Transverse colon (tissue), 4 donors: Measurements from ENCODE around the gene LRIT1. TPM values are rescaled to one million over a fixed set of nuclear protein-coding genes. Genes with fewer than 3 reads are reported as not detected.

Experiments
- DNase-seq: peaks from one replicate; pipeline ENCODE4 v3.0.0-alpha.2; 2019
- H3K27ac ChIP-seq, 4 donors: fragments of 200-600 bp; sonication (generic); 2 replicates each; pipeline ENCODE4 v1.5.1; 2016 to 2018; ENCODE audit warnings: inconsistent platforms in 4 of 4
- H3K27me3 ChIP-seq: fragments of 200-600 bp; sonication (generic); 2 replicates; pipeline ENCODE4 v1.5.1; 2017; ENCODE audit warnings: inconsistent platforms
- H3K36me3 ChIP-seq, 4 donors: fragments of 200-600 bp; sonication (generic); 2 replicates each; pipeline ENCODE4 v1.5.1; 2017 to 2019; ENCODE audit warnings: inconsistent platforms in 4 of 4
- H3K4me1 ChIP-seq, 4 donors: fragments of 200-600 bp; sonication (generic); 2 replicates each; pipeline ENCODE4 v1.5.1; 2017 to 2020; ENCODE audit warnings: inconsistent platforms in 4 of 4
- H3K4me3 ChIP-seq, 4 donors: fragments of 200-600 bp; sonication (generic); 1 replicate in 1 of 4; 2 replicates in 3 of 4; pipeline versions ENCODE4 v1.5.1 to v1.6.1; 2017 to 2019; ENCODE audit warnings: inconsistent platforms in 4 of 4
- H3K9me3 ChIP-seq, 2 donors: fragments of 200-600 bp; sonication (generic); 2 replicates each; pipeline ENCODE4 v1.5.1; 2017 to 2019; ENCODE audit warnings: inconsistent platforms in 2 of 2
- EP300 ChIP-seq: sonication (generic); formaldehyde crosslinking; IDR thresholded peaks from one replicate; pipeline ENCODE4 v1.6.1; 2017; ENCODE audit warnings: antibody characterized with exemption, low read depth
- POLR2A ChIP-seq: fragments of 450-650 bp; IDR thresholded peaks from one replicate; pipeline ENCODE4 v1.6.1; 2016; ENCODE audit warnings: antibody characterized with exemption, mild to moderate bottlenecking, moderate library complexity
- POLR2AphosphoS5 ChIP-seq, 3 donors: sonication (generic); formaldehyde crosslinking; IDR thresholded peaks; one replicate each; pipeline ENCODE4 v1.6.1; 2016; ENCODE audit warnings: antibody characterized with exemption in 3 of 3
- WGBS, 2 donors: methylation state at CpG; one replicate each; pipeline ENCODE4 v1.1.5; 2018; ENCODE audit warnings: low coverage in 1 of 2; 5-methylcytosine and 5-hydroxymethylcytosine counted together
- in situ Hi-C, 4 donors: fragments of 200-750 bp; cut with MboI; loops; one replicate each; pipeline versions ENCODE4 v1.15.0 to v1.15.1; 2017; ENCODE audit warnings: low sequenced_read_pairs in 3 of 4, low pct_ligation_motif_present in 1 of 4, low pct_unique_long_range_greater_than_20kb in 1 of 4
- intact Hi-C: fragments of 100-400 bp; cut with DNase I; formaldehyde crosslinking; loops from one replicate; pipeline ENCODE4 v1.15.1; 2023; ENCODE audit warnings: low total_unique reads
- total RNA-seq, 4 donors: library from RNA; depleted of rRNA; stranded (reverse); fragments of >200 nt; gene quantifications; one replicate each; pipeline ENCODE4 v1.1.0, GENCODE V29; 2016
- TF ChIP-seq, protein P1 (sequence below), 5 experiments: fragments of 200-600 bp in 3 of 5; fragments of 450-650 bp in 2 of 5; sonication (generic) in 3 of 5; IDR thresholded peaks; 1 replicate in 2 of 5; 2 replicates in 3 of 5; pipeline ENCODE4 v1.5.1; 2016 to 2017; ENCODE audit warnings: antibody characterized with exemption in 5 of 5, inconsistent platforms in 3 of 5, mild to moderate bottlenecking in 2 of 5, moderate library complexity in 1 of 5

Gene LRIT1
- total RNA-seq, 4 donors from 2014 or later: not detected

GRCh38 chr10:84191106-84191505 lies 50.2 kb downstream of the LRIT1 start:
- intact Hi-C loops (no loop called here), in situ Hi-C loops (no loop called here)
- 52 to 87% methylated on average over 3 to 5 of the region's 5 CpGs for WGBS, 2 donors
- peak; percentile 6 for DNase-seq
- Histone ChIP-seq H3K27ac (no peak overlapping the region), H3K4me1 (peaks cover 3 to 29% (median 26%) of the 10 kb centered on the region in 4 donors), H3K36me3 (no peaks in the 10 kb centered on the region), H3K4me3 (no peak overlapping the region), H3K9me3 (no peaks in the 10 kb centered on the region), H3K27me3 (peaks cover 26% of the 10 kb centered on the region)
- TF ChIP-seq, protein P1, sequence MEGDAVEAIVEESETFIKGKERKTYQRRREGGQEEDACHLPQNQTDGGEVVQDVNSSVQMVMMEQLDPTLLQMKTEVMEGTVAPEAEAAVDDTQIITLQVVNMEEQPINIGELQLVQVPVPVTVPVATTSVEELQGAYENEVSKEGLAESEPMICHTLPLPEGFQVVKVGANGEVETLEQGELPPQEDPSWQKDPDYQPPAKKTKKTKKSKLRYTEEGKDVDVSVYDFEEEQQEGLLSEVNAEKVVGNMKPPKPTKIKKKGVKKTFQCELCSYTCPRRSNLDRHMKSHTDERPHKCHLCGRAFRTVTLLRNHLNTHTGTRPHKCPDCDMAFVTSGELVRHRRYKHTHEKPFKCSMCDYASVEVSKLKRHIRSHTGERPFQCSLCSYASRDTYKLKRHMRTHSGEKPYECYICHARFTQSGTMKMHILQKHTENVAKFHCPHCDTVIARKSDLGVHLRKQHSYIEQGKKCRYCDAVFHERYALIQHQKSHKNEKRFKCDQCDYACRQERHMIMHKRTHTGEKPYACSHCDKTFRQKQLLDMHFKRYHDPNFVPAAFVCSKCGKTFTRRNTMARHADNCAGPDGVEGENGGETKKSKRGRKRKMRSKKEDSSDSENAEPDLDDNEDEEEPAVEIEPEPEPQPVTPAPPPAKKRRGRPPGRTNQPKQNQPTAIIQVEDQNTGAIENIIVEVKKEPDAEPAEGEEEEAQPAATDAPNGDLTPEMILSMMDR (IDR thresholded peaks at IDR 0.05): no peak
- TF ChIP-seq POLR2AphosphoS5 (IDR thresholded peaks at IDR 0.05) (no peak), POLR2A (no peak), EP300 (no peak)

GRCh38 chr10:84190621-84191020 lies 50.7 kb downstream of the LRIT1 start:
- H3K4me1 ChIP-seq: peaks cover 0 to 25% (median 21%) of the 10 kb centered on the region in 4 donors
- WGBS, 2 donors: 81% methylated on average over 3 of the region's 3 CpGs; no CpG with 5 or more reads in 1 of the 2 donors
- H3K36me3 ChIP-seq: no peaks in the 10 kb centered on the region
- intact Hi-C loops: no loop called here
- in situ Hi-C loops: no loop called here
- H3K9me3 ChIP-seq: no peaks in the 10 kb centered on the region
- no peak overlapping the region for H3K4me3 ChIP-seq
- DNase-seq: peak; percentile 7
- H3K27me3 ChIP-seq: peaks cover 24% of the 10 kb centered on the region
- no peak for TF ChIP-seq EP300
- no peak for TF ChIP-seq POLR2AphosphoS5 (IDR thresholded peaks at IDR 0.05)
- TF ChIP-seq, protein P1 (IDR thresholded peaks at IDR 0.05): no peak
- TF ChIP-seq POLR2A: no peak
- no peak overlapping the region for H3K27ac ChIP-seq

DNA sequence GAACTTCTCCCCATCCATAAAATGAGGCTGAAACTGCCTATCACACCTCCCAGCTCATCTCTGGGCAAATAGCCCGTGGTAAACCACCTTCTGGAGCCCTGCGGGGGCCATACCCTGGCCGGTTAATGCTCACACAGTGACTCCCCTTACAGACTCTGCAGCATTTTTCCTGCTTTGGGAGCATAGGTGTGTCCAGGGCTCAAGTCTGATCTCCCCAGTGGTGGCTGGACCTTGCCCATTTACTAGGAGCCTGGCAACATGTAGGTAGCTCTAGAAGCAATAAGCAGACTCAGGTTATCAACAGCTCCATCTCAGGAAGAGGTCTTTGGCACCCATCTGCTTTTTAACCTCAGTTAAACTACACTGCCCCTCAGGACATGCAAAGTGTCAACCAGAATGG lies 52.5 kb downstream of the LRIT1 start:
- Histone ChIP-seq H3K4me1 (peaks cover 0 to 21% (median 9%) of the 10 kb centered on the region in 4 donors), H3K27me3 (peaks cover 6% of the 10 kb centered on the region), H3K9me3 (no peaks in the 10 kb centered on the region), H3K4me3 (no peak overlapping the region), H3K36me3 (no peaks in the 10 kb centered on the region), H3K27ac (peak overlapping the region in 3 of 4 donors; percentile 33 to 53 (median 50))
- TF ChIP-seq, protein P1 (IDR thresholded peaks at IDR 0.05): no peak
- peak; percentile 17 for TF ChIP-seq POLR2A
- peak; percentile 59 for DNase-seq
- WGBS, 2 donors: 65% methylated on average over 3 of the region's 3 CpGs; no CpG with 5 or more reads in 1 of the 2 donors
- intact Hi-C loops (no loop called here), in situ Hi-C loops (no loop called here)

- Histone ChIP-seq H3K4me1 (peaks cover 0 to 23% (median 8%) of the 10 kb centered on the region in 4 donors), H3K4me3 (no peak overlapping the region), H3K27me3 (no peaks in the 10 kb centered on the region), H3K9me3 (no peaks in the 10 kb centered on the region), H3K36me3 (no peaks in the 10 kb centered on the region), H3K27ac (peak overlapping the region in 1 of 4 donors; percentile 34)
- WGBS, 2 donors: 75% methylated on average over 11 of the region's 11 CpGs; no CpG with 5 or more reads in 1 of the 2 donors
- DNase-seq: no peak
- in situ Hi-C loops: no loop called here
- TF ChIP-seq, protein P1 (IDR thresholded peaks at IDR 0.05): no peak
- TF ChIP-seq POLR2AphosphoS5 (IDR thresholded peaks at IDR 0.05): no peak
- intact Hi-C loops: no loop called here
Measured at GRCh38 chr10:84185526-84186175, 55.7 kb downstream of the LRIT1 start.
